ENCODE results near the gene C16orf95. TPM values are rescaled to one million over a fixed set of nuclear protein-coding genes. Genes with fewer than 3 reads are reported as not detected.

The C16orf95 gene
- polyA plus RNA-seq, 1 donor from 2014 or later: 5.9 TPM

DNA sequence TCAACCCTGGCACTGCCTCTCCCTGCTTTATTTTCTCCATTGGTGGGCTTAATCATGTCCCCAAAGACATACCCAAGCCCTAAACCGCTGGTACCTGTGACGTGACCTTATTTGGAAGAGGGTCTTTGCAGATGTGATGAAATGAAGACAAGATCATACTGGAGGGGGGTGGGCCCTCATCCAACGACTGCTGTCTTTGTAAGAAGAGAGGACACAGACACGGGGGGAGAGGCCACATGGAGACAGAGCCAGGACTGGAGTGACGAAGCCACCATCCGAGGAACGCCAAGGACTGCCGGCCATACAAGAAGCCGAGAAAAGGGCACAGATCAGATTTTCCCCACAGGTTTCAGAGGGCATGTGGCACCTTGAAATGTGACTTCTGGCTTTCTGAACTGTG lies 62.5 kb downstream of the C16orf95 start:
- Histone ChIP-seq H3K4me3 (ENCODE audit: low read length) (no peak overlapping the region), H4K20me1 (ENCODE audit: insufficient read depth) (no peaks in the 10 kb centered on the region), H3K79me2 (replicated peaks; ENCODE audit: insufficient read depth, low read length) (no peaks in the 10 kb centered on the region), H3K9me2 (ENCODE audit: insufficient read depth, low read length) (no peaks in the 10 kb centered on the region), H3K4me2 (ENCODE audit: low read length) (no peak overlapping the region), H2AFZ (ENCODE audit: low read depth, low read length) (no peak overlapping the region), H3F3A (ENCODE audit: insufficient read depth, low read length, poor library complexity, severe bottlenecking) (no peaks in the 10 kb centered on the region), H3K9me3 (ENCODE audit: low read length) (no peaks in the 10 kb centered on the region), H3K36me3 (ENCODE audit: insufficient read depth, low read length) (no peaks in the 10 kb centered on the region), H3K9ac (ENCODE audit: low read length) (no peak overlapping the region), H3K27ac (ENCODE audit: low read length) (no peak overlapping the region), H3K27me3 (ENCODE audit: insufficient read depth, low read depth, low read length) (no peaks in the 10 kb centered on the region)
- TF ChIP-seq TAF1 (IDR thresholded peaks at IDR 0.05; ENCODE audit: low read depth) (no peak), RAD21 (conservative IDR thresholded peaks at IDR 0.05) (no peak), EZH2 (IDR thresholded peaks at IDR 0.05; ENCODE audit: borderline replicate concordance, insufficient read depth, low read length, poor library complexity, severe bottlenecking) (no peak), POLR2AphosphoS5 (IDR thresholded peaks at IDR 0.05) (no peak), SMC3 (conservative IDR thresholded peaks at IDR 0.05; ENCODE audit: poor library complexity) (no peak), MXI1 (conservative IDR thresholded peaks at IDR 0.05; ENCODE audit: poor library complexity, severe bottlenecking) (no peak), EP300 (conservative IDR thresholded peaks at IDR 0.05; ENCODE audit: poor library complexity, severe bottlenecking) (no peak)
- TF ChIP-seq, protein P1, sequence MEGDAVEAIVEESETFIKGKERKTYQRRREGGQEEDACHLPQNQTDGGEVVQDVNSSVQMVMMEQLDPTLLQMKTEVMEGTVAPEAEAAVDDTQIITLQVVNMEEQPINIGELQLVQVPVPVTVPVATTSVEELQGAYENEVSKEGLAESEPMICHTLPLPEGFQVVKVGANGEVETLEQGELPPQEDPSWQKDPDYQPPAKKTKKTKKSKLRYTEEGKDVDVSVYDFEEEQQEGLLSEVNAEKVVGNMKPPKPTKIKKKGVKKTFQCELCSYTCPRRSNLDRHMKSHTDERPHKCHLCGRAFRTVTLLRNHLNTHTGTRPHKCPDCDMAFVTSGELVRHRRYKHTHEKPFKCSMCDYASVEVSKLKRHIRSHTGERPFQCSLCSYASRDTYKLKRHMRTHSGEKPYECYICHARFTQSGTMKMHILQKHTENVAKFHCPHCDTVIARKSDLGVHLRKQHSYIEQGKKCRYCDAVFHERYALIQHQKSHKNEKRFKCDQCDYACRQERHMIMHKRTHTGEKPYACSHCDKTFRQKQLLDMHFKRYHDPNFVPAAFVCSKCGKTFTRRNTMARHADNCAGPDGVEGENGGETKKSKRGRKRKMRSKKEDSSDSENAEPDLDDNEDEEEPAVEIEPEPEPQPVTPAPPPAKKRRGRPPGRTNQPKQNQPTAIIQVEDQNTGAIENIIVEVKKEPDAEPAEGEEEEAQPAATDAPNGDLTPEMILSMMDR (IDR thresholded peaks at IDR 0.05; ENCODE audit: poor library complexity, severe bottlenecking): no peak
- TF ChIP-seq, protein P2, sequence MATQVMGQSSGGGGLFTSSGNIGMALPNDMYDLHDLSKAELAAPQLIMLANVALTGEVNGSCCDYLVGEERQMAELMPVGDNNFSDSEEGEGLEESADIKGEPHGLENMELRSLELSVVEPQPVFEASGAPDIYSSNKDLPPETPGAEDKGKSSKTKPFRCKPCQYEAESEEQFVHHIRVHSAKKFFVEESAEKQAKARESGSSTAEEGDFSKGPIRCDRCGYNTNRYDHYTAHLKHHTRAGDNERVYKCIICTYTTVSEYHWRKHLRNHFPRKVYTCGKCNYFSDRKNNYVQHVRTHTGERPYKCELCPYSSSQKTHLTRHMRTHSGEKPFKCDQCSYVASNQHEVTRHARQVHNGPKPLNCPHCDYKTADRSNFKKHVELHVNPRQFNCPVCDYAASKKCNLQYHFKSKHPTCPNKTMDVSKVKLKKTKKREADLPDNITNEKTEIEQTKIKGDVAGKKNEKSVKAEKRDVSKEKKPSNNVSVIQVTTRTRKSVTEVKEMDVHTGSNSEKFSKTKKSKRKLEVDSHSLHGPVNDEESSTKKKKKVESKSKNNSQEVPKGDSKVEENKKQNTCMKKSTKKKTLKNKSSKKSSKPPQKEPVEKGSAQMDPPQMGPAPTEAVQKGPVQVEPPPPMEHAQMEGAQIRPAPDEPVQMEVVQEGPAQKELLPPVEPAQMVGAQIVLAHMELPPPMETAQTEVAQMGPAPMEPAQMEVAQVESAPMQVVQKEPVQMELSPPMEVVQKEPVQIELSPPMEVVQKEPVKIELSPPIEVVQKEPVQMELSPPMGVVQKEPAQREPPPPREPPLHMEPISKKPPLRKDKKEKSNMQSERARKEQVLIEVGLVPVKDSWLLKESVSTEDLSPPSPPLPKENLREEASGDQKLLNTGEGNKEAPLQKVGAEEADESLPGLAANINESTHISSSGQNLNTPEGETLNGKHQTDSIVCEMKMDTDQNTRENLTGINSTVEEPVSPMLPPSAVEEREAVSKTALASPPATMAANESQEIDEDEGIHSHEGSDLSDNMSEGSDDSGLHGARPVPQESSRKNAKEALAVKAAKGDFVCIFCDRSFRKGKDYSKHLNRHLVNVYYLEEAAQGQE (IDR thresholded peaks at IDR 0.05; ENCODE audit: borderline replicate concordance): no peak

DNA sequence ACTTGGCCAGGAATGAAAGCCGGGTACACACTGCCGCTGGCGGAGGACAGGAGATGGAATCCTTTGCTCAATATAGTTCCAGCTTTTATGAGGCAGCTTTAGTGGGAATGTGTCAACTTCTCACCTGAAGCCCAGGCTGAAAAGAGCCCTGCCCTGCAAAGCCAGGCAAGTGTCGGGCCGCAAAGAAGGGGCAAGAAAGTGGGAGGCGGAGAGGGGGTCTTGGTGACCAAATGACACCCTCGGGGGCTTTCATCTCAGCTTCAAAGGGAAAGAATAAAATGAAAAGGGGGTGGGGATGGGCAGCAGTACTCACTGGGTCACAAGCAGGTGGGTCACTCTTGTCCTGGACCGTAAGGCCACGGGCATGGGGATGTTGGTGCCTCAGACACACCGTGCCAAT lies 62.9 kb downstream of the C16orf95 start:
- Histone ChIP-seq H3K4me2 (ENCODE audit: low read length) (no peak overlapping the region), H3K4me3 (ENCODE audit: low read length) (no peak overlapping the region), H3K9me3 (ENCODE audit: low read length) (no peaks in the 10 kb centered on the region), H3K36me3 (ENCODE audit: insufficient read depth, low read length) (no peaks in the 10 kb centered on the region), H3K27me3 (ENCODE audit: insufficient read depth, low read depth, low read length) (no peaks in the 10 kb centered on the region), H3K27ac (ENCODE audit: low read length) (no peak overlapping the region), H2AFZ (ENCODE audit: low read depth, low read length) (no peak overlapping the region), H3K9me2 (ENCODE audit: insufficient read depth, low read length) (no peaks in the 10 kb centered on the region), H4K20me1 (ENCODE audit: insufficient read depth) (no peaks in the 10 kb centered on the region), H3F3A (ENCODE audit: insufficient read depth, low read length, poor library complexity, severe bottlenecking) (no peaks in the 10 kb centered on the region), H3K79me2 (replicated peaks; ENCODE audit: insufficient read depth, low read length) (no peaks in the 10 kb centered on the region), H3K9ac (ENCODE audit: low read length) (no peak overlapping the region)
- no peak for TF ChIP-seq RAD21 (conservative IDR thresholded peaks at IDR 0.05)
- TF ChIP-seq, protein P1 (IDR thresholded peaks at IDR 0.05; ENCODE audit: poor library complexity, severe bottlenecking): no peak
- no peak for TF ChIP-seq EZH2 (IDR thresholded peaks at IDR 0.05; ENCODE audit: borderline replicate concordance, insufficient read depth, low read length, poor library complexity, severe bottlenecking)
- TF ChIP-seq SMC3 (conservative IDR thresholded peaks at IDR 0.05; ENCODE audit: poor library complexity): no peak
- TF ChIP-seq POLR2AphosphoS5 (IDR thresholded peaks at IDR 0.05): no peak

Measured in neural cell (in vitro differentiated cells).